Liver (tissue), 9 donors: Measurements from ENCODE around the gene IQSEC1. TPM values are rescaled to one million over a fixed set of nuclear protein-coding genes. Genes with fewer than 3 reads are reported as not detected.

Source experiments
- DNase-seq: peaks from one replicate; pipeline ENCODE4 v3.0.0-alpha.2; 2017; ENCODE audit warnings: low spot score
- H3K27ac ChIP-seq, 2 donors: one replicate each; pipeline ENCODE4 v1.7.0; 2013; ENCODE audit warnings: inconsistent platforms in 2 of 2, low read length in 2 of 2, control low read depth in 1 of 2, low read depth in 1 of 2, mild to moderate bottlenecking in 1 of 2
- H3K27me3 ChIP-seq, 4 donors: one replicate each; pipeline versions ENCODE4 v1.6.1 to v1.7.0; 2013; ENCODE audit warnings: low read length in 3 of 4, inconsistent platforms in 1 of 4, mild to moderate bottlenecking in 1 of 4, moderate library complexity in 1 of 4; ENCODE audit not compliant: control insufficient read depth in 4 of 4, insufficient read depth in 4 of 4
- H3K36me3 ChIP-seq, 4 donors: one replicate each; pipeline versions ENCODE4 v1.6.1 to v1.7.0; 2013; ENCODE audit warnings: low read length in 3 of 4, mild to moderate bottlenecking in 3 of 4, low read depth in 1 of 4, moderate library complexity in 1 of 4; ENCODE audit not compliant: control insufficient read depth in 4 of 4, insufficient read depth in 3 of 4
- H3K4me1 ChIP-seq, 4 donors: one replicate each; pipeline versions ENCODE4 v1.6.1 to v1.7.0; 2013; ENCODE audit warnings: low read length in 3 of 4, mild to moderate bottlenecking in 3 of 4, moderate library complexity in 1 of 4; ENCODE audit not compliant: control insufficient read depth in 4 of 4, insufficient read depth in 4 of 4
- H3K4me3 ChIP-seq, 3 donors: one replicate each; pipeline versions ENCODE4 v1.6.1 to v1.7.0; 2013; ENCODE audit warnings: low read length in 3 of 3, control low read depth in 1 of 3, low read depth in 1 of 3, mild to moderate bottlenecking in 1 of 3
- H3K9ac ChIP-seq, 2 donors: one replicate each; pipeline ENCODE4 v1.7.0; 2013; ENCODE audit warnings: low read length in 2 of 2, mild to moderate bottlenecking in 2 of 2, moderate library complexity in 2 of 2, control low read depth in 1 of 2, low read depth in 1 of 2
- H3K9me3 ChIP-seq, 4 donors: one replicate each; pipeline versions ENCODE4 v1.6.1 to v1.7.0; 2013; ENCODE audit warnings: low read length in 3 of 4; ENCODE audit not compliant: control insufficient read depth in 4 of 4
- ATF3 ChIP-seq: IDR thresholded peaks from 2 replicates; pipeline ENCODE4 v1.6.1; 2016; ENCODE audit warnings: antibody characterized with exemption
- CTCF ChIP-seq: fragments of 150-350 bp; IDR thresholded peaks from 2 replicates; pipeline ENCODE4 v1.5.1; 2017; ENCODE audit warnings: improper control_type of control experiment, low read depth, low read length; ENCODE audit not compliant: missing input control
- EGR1 ChIP-seq, 2 donors: IDR thresholded peaks; 2 replicates each; pipeline ENCODE4 v1.6.1; 2016 to 2018; ENCODE audit warnings: antibody characterized with exemption in 2 of 2, low read depth in 2 of 2
- FOXA1 ChIP-seq: IDR thresholded peaks from 2 replicates; pipeline ENCODE4 v1.6.1; 2016; ENCODE audit warnings: antibody characterized with exemption
- FOXA2 ChIP-seq: IDR thresholded peaks from 2 replicates; pipeline ENCODE4 v1.6.1; 2016; ENCODE audit warnings: antibody characterized with exemption
- GABPA ChIP-seq, 2 donors: IDR thresholded peaks in 1 of 2; conservative IDR thresholded peaks in 1 of 2; 2 replicates each; pipeline ENCODE4 v1.6.1; 2016; ENCODE audit warnings: antibody characterized with exemption in 2 of 2, mild to moderate bottlenecking in 1 of 2, moderate library complexity in 1 of 2
- HNF4G ChIP-seq: IDR thresholded peaks from 2 replicates; pipeline ENCODE4 v1.6.1; 2016; ENCODE audit warnings: antibody characterized with exemption
- JUND ChIP-seq, 2 donors: IDR thresholded peaks; 2 replicates each; pipeline ENCODE4 v1.6.1; 2016; ENCODE audit warnings: antibody characterized with exemption in 2 of 2
- MAX ChIP-seq: IDR thresholded peaks from 2 replicates; pipeline ENCODE4 v1.6.1; 2016; ENCODE audit warnings: antibody characterized with exemption
- NR2F2 ChIP-seq: IDR thresholded peaks from 2 replicates; pipeline ENCODE4 v1.6.1; 2016; ENCODE audit warnings: antibody characterized with exemption
- RAD21 ChIP-seq, 2 donors: IDR thresholded peaks; 2 replicates each; pipeline ENCODE4 v1.6.1; 2016; ENCODE audit warnings: antibody characterized with exemption in 2 of 2, mild to moderate bottlenecking in 2 of 2
- REST ChIP-seq: IDR thresholded peaks from 2 replicates; pipeline ENCODE4 v1.6.1; 2016; ENCODE audit warnings: antibody characterized with exemption, mild to moderate bottlenecking
- RXRA ChIP-seq, 2 donors: IDR thresholded peaks; 2 replicates each; pipeline ENCODE4 v1.6.1; 2017 to 2018; ENCODE audit warnings: antibody characterized with exemption in 2 of 2, mild to moderate bottlenecking in 1 of 2
- SP1 ChIP-seq: IDR thresholded peaks from 2 replicates; pipeline ENCODE4 v1.6.1; 2018; ENCODE audit warnings: antibody characterized with exemption, mild to moderate bottlenecking
- YY1 ChIP-seq: IDR thresholded peaks from 2 replicates; pipeline ENCODE4 v1.6.1; 2016; ENCODE audit warnings: antibody characterized with exemption, mild to moderate bottlenecking
- WGBS: extraction: QIAGEN DNeasy Blood & Tissue Kit; methylation state at CpG from one replicate; pipeline ENCODE4 v1.1.7; 2013; 5-methylcytosine and 5-hydroxymethylcytosine counted together
- polyA plus RNA-seq, 2 donors: library from polyadenylated mRNA; stranded (reverse) in 1 of 2; unstranded in 1 of 2; fragments of 200-250 nt in 1 of 2; fragments of >200 nt in 1 of 2; fragmentation: Nextera tagmentation in 1 of 2; extraction: Ambion mirVana in 1 of 2; gene quantifications; one replicate each; pipeline versions ENCODE4 v1.2.1 to v1.2.3, GENCODE V29; 2013 to 2015
- total RNA-seq, 2 donors: library from RNA; depleted of rRNA; stranded (reverse); fragments of >200 nt; gene quantifications; one replicate each; pipeline ENCODE4 v1.2.3, GENCODE V29; 2014
- donor health status: healthy.
- donor health status: healthy.
- donor health status: healthy.
- donor health status: healthy.
- donor health status: healthy.

The IQSEC1 gene
- total and polyA plus RNA-seq, 4 donors: 12.7 to 56.0 (median 36.2) TPM

- Histone ChIP-seq H3K27ac (no peak overlapping the region), H3K9me3 (no peaks in the 10 kb centered on the region), H3K4me3 (no peak overlapping the region), H3K27me3 (no peaks in the 10 kb centered on the region), H3K36me3 (no peaks in the 10 kb centered on the region), H3K4me1 (no peaks in the 10 kb centered on the region), H3K9ac (no peak overlapping the region)
- WGBS: 76% methylated on average over 14 of the region's 14 CpGs
- DNase-seq: no peak
- TF ChIP-seq ATF3 (no peak), MAX (no peak), SP1 (no peak), RXRA (IDR thresholded peaks at IDR 0.05) (no peak), JUND (IDR thresholded peaks at IDR 0.05) (no peak), RAD21 (IDR thresholded peaks at IDR 0.05) (no peak)
These were observed 33.9 kb downstream of the IQSEC1 start for GRCh38 chr3:13039213-13039896.

- Histone ChIP-seq H3K9ac (no peak overlapping the region), H3K36me3 (no peaks in the 10 kb centered on the region), H3K9me3 (no peaks in the 10 kb centered on the region), H3K4me1 (no peaks in the 10 kb centered on the region), H3K27ac (no peak overlapping the region), H3K27me3 (no peaks in the 10 kb centered on the region), H3K4me3 (no peak overlapping the region)
- WGBS: 87% methylated on average over 8 of the region's 8 CpGs
- TF ChIP-seq RXRA (IDR thresholded peaks at IDR 0.05) (no peak), ATF3 (no peak), REST (no peak), YY1 (no peak), HNF4G (no peak), EGR1 (IDR thresholded peaks at IDR 0.05; ENCODE audit: low read depth in 2 of 2) (no peak), NR2F2 (no peak), GABPA (IDR thresholded peaks at IDR 0.05 in 1 of 2, conservative IDR thresholded peaks at IDR 0.05 in 1 of 2) (no peak), CTCF (no peak), MAX (no peak), FOXA1 (no peak), FOXA2 (no peak), JUND (IDR thresholded peaks at IDR 0.05) (no peak), SP1 (no peak)
- DNase-seq: no peak
These were observed 35.6 kb downstream of the IQSEC1 start for GRCh38 chr3:13037458-13038117.
